Measurements from ENCODE around the gene XRCC4.

Gene XRCC4

DNA sequence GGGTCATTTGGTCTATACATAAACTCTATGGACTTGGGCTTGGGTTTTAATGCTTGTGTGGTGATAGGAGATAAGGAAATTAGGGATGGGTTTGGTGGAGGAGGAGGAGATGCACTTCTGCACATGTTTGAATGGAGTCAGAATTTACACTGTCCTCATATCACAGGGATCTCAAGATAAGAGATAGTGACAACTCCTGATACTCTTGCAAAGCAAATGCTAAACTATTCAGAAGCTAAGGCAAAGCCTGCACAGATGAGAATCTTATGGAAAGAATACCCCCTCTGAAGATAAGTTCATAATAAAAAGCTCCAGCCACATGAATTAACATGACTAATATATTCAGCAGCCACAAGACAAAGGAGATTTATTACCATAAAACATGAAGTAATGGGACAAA, 90.2 kb downstream of the XRCC4 start:
- no peak overlapping the region for H3K4me3 Mint-ChIP-seq

GRCh38 chr5:83169571-83170337, 92.4 kb downstream of the XRCC4 start:
- Mint-ChIP-seq H3K27ac (no peak overlapping the region), H3K4me3 (no peak overlapping the region), H3K36me3 (ENCODE audit: low read depth) (peaks cover 8% of the 10 kb centered on the region), H3K27me3 (no peaks in the 10 kb centered on the region), H3K9me3 (peaks cover 5% of the 10 kb centered on the region), H3K4me1 (ENCODE audit: low read depth) (peaks cover 6% of the 10 kb centered on the region)

More for the DNA sequence above, 90.2 kb downstream of the XRCC4 start:
- Mint-ChIP-seq H3K9me3 (peaks cover 5% of the 10 kb centered on the region), H3K4me1 (ENCODE audit: low read depth) (peaks cover 1% of the 10 kb centered on the region), H3K27ac (no peak overlapping the region), H3K36me3 (ENCODE audit: low read depth) (peaks cover 8% of the 10 kb centered on the region), H3K27me3 (no peaks in the 10 kb centered on the region)

DNA sequence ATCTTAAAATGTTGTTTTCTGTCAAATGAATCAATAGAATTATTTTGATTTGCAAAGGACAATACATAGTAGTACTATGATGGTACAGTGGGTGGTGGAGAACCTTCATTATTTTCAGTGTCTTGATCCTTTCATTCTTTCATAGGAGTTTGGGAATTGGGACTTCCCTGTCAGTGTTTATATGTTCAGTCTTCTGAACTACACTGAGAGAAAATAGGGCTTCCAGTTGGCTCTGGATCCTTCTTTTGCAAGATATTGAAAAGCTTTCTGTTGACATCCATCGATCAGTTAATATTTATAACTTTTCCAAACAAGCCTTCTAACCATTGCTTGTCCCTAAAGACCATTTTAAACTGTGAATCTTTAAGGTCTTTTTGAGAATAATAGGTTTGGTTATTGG, 94.7 kb downstream of the XRCC4 start:
- Mint-ChIP-seq H3K4me3 (no peak overlapping the region), H3K9me3 (peaks cover 5% of the 10 kb centered on the region)

GRCh38 chr5:83172655-83173054, 95.3 kb downstream of the XRCC4 start:
- H3K4me3 Mint-ChIP-seq: no peak overlapping the region
- H3K36me3 Mint-ChIP-seq (ENCODE audit: low read depth): no peaks in the 10 kb centered on the region
- H3K9me3 Mint-ChIP-seq: peaks cover under 1% of the 10 kb centered on the region

More for the DNA sequence above, 94.7 kb downstream of the XRCC4 start:
- Mint-ChIP-seq H3K36me3 (ENCODE audit: low read depth) (peaks cover 3% of the 10 kb centered on the region), H3K27me3 (no peaks in the 10 kb centered on the region), H3K4me1 (ENCODE audit: low read depth) (peaks cover 6% of the 10 kb centered on the region), H3K27ac (no peak overlapping the region)

GRCh38 chr5:83173826-83174225, 96.5 kb downstream of the XRCC4 start:
- H3K4me3 Mint-ChIP-seq: no peak overlapping the region
- H3K27me3 Mint-ChIP-seq: no peaks in the 10 kb centered on the region
- peaks cover 6% of the 10 kb centered on the region for H3K4me1 Mint-ChIP-seq (ENCODE audit: low read depth)
- H3K36me3 Mint-ChIP-seq (ENCODE audit: low read depth): no peaks in the 10 kb centered on the region
- no peaks in the 10 kb centered on the region for H3K9me3 Mint-ChIP-seq
- H3K27ac Mint-ChIP-seq: no peak overlapping the region

More at GRCh38 chr5:83172655-83173054, 95.3 kb downstream of the XRCC4 start:
- Mint-ChIP-seq H3K4me1 (ENCODE audit: low read depth) (peaks cover 6% of the 10 kb centered on the region), H3K27me3 (no peaks in the 10 kb centered on the region), H3K27ac (no peak overlapping the region)

- Mint-ChIP-seq H3K4me1 (ENCODE audit: low read depth) (peaks cover 2% of the 10 kb centered on the region), H3K4me3 (no peak overlapping the region)
Measured at GRCh38 chr5:83177803-83178202, 100.5 kb downstream of the XRCC4 start.

DNA sequence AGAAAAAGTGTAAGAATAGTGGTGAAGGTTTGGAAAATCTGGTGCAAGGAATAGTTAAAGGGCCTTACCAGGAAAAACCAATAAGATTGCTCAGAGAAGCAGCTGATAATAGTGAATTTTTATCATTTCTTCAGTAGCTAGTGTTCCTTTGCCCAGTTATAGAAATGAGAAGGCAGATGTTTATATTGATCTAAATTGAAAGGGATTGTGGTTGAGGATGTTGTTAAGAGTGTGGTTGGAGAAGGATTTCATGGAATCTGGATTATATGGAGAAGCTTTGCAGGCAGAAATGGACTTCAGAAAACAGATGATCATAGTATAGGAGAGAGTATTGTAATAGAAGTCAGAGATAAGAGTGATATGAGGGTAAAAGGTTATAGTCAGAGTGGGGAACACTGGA, 102.6 kb downstream of the XRCC4 start:
- Mint-ChIP-seq H3K36me3 (ENCODE audit: low read depth) (no peaks in the 10 kb centered on the region), H3K4me1 (ENCODE audit: low read depth) (no peaks in the 10 kb centered on the region), H3K9me3 (peaks cover 1% of the 10 kb centered on the region), H3K27me3 (no peaks in the 10 kb centered on the region), H3K4me3 (no peak overlapping the region), H3K27ac (no peak overlapping the region)

More at GRCh38 chr5:83177803-83178202, 100.5 kb downstream of the XRCC4 start:
- H3K27me3 Mint-ChIP-seq: no peaks in the 10 kb centered on the region
- no peaks in the 10 kb centered on the region for H3K9me3 Mint-ChIP-seq
- no peaks in the 10 kb centered on the region for H3K36me3 Mint-ChIP-seq (ENCODE audit: low read depth)
- no peak overlapping the region for H3K27ac Mint-ChIP-seq

DNA sequence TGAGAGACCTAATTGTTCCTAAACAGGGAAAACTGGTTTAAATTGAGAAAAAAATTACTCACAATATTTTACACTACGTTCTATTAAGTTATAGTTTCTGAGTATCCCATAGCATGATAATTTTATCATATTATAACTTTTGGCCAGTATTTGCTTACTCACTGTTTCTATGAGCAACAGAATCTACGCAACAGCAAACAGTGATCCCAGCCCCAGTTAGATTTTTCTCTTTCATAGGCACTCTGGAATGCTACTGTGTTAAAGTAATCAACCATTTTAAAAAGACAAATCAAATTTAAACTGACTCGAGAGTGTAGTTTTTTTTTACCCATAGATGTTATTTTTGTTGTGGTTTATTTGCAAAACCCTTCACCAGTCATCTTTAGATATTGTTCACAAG, 107.2 kb downstream of the XRCC4 start:
- no peaks in the 10 kb centered on the region for H3K4me1 Mint-ChIP-seq (ENCODE audit: low read depth)
- no peak overlapping the region for H3K4me3 Mint-ChIP-seq
- no peak overlapping the region for H3K27ac Mint-ChIP-seq
- peaks cover 13% of the 10 kb centered on the region for H3K9me3 Mint-ChIP-seq
- H3K27me3 Mint-ChIP-seq: no peaks in the 10 kb centered on the region
- peaks cover 5% of the 10 kb centered on the region for H3K36me3 Mint-ChIP-seq (ENCODE audit: low read depth)

DNA sequence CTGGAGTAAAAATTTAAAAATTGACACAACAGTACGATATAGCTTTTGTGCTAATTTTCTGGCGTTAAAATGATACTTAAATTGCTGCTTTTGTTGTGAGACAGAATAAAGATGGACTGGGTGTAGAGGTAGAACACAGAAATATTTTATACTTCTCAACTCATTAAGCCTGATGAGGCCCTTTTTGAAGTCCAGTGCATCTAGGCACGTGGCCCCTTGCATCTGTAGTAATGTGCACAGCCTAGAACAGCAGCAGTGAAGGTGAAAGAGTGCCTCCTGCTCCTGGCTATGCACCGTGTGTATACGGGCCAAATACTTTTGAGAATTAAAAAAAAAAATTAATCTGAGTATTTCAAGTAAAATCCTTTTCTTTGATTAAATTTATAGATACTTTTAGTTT, 115.6 kb downstream of the XRCC4 start:
- H3K4me1 Mint-ChIP-seq (ENCODE audit: low read depth): no peaks in the 10 kb centered on the region
- H3K27me3 Mint-ChIP-seq: no peaks in the 10 kb centered on the region
- no peak overlapping the region for H3K4me3 Mint-ChIP-seq
- H3K36me3 Mint-ChIP-seq (ENCODE audit: low read depth): peaks cover 3% of the 10 kb centered on the region
- no peak overlapping the region for H3K27ac Mint-ChIP-seq
- H3K9me3 Mint-ChIP-seq: no peaks in the 10 kb centered on the region

GRCh38 chr5:83197326-83197967, 120.1 kb downstream of the XRCC4 start:
- H3K36me3 Mint-ChIP-seq (ENCODE audit: low read depth): peaks cover 4% of the 10 kb centered on the region
- no peaks in the 10 kb centered on the region for H3K9me3 Mint-ChIP-seq
- H3K27me3 Mint-ChIP-seq: no peaks in the 10 kb centered on the region
- H3K27ac Mint-ChIP-seq: no peak overlapping the region
- no peaks in the 10 kb centered on the region for H3K4me1 Mint-ChIP-seq (ENCODE audit: low read depth)
- no peak overlapping the region for H3K4me3 Mint-ChIP-seq

GRCh38 chr5:83199126-83199525, 121.8 kb downstream of the XRCC4 start:
- Mint-ChIP-seq H3K4me3 (no peak overlapping the region), H3K9me3 (no peaks in the 10 kb centered on the region), H3K36me3 (ENCODE audit: low read depth) (peaks cover 4% of the 10 kb centered on the region), H3K4me1 (ENCODE audit: low read depth) (no peaks in the 10 kb centered on the region), H3K27me3 (no peaks in the 10 kb centered on the region), H3K27ac (no peak overlapping the region)

GRCh38 chr5:83204651-83205050, 127.3 kb downstream of the XRCC4 start:
- Mint-ChIP-seq H3K4me1 (ENCODE audit: low read depth) (no peaks in the 10 kb centered on the region), H3K27ac (no peak overlapping the region), H3K9me3 (no peaks in the 10 kb centered on the region), H3K36me3 (ENCODE audit: low read depth) (peaks cover 20% of the 10 kb centered on the region), H3K4me3 (no peak overlapping the region), H3K27me3 (no peaks in the 10 kb centered on the region)

GRCh38 chr5:83209963-83210362, 132.6 kb downstream of the XRCC4 start:
- H3K27ac Mint-ChIP-seq: no peak overlapping the region
- H3K36me3 Mint-ChIP-seq (ENCODE audit: low read depth): peaks cover 34% of the 10 kb centered on the region
- no peak overlapping the region for H3K4me3 Mint-ChIP-seq
- H3K4me1 Mint-ChIP-seq (ENCODE audit: low read depth): no peaks in the 10 kb centered on the region
- H3K27me3 Mint-ChIP-seq: no peaks in the 10 kb centered on the region
- H3K9me3 Mint-ChIP-seq: no peaks in the 10 kb centered on the region

DNA sequence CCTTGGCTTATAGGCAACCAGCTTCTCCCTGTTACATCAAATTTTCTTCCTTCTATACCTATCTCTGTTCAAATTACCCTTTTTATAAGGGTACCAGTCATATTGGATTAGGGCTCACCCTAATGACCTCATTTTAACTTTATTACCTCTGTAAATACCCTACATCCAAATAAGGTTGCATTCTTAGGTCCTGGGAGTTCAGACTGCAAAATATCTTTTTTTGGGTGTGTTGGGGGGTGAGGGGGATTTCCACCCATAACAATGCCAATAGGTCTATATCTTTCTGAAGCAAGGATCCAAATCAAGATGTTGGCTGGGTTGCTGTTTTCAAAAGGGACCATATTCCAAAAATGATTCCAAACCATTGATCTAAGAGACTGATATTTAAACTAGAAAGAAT, 141.7 kb downstream of the XRCC4 start:
- no peaks in the 10 kb centered on the region for H3K4me1 Mint-ChIP-seq (ENCODE audit: low read depth)
- H3K9me3 Mint-ChIP-seq: no peaks in the 10 kb centered on the region
- no peaks in the 10 kb centered on the region for H3K27me3 Mint-ChIP-seq
- H3K27ac Mint-ChIP-seq: no peak overlapping the region
- H3K36me3 Mint-ChIP-seq (ENCODE audit: low read depth): peaks cover 11% of the 10 kb centered on the region
- H3K4me3 Mint-ChIP-seq: no peak overlapping the region

DNA sequence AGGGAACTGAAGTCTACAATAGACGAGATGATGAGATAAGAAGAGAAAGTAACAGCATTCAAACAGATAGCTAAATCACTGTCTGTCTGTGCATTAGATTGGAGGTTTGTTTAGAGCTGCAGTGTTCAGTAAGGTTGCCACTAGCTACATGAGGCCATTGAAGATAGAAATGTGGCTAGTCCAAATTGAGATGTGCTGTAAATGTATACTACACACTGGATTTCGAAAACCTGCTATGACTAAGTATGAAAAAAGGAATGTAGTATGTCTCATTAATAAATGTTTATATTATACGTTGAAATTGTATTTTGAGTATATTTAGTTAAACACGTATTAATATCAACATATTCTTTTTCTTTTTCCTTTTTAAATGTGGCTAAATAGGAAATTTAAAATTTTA, 142.1 kb downstream of the XRCC4 start:
- H3K27ac Mint-ChIP-seq: no peak overlapping the region
- H3K9me3 Mint-ChIP-seq: no peaks in the 10 kb centered on the region
- H3K4me1 Mint-ChIP-seq (ENCODE audit: low read depth): no peaks in the 10 kb centered on the region
- H3K27me3 Mint-ChIP-seq: no peaks in the 10 kb centered on the region
- H3K4me3 Mint-ChIP-seq: no peak overlapping the region
- H3K36me3 Mint-ChIP-seq (ENCODE audit: low read depth): peaks cover 10% of the 10 kb centered on the region
